H1 (cell line): Measurements from ENCODE around the gene SLC7A7. TPM values are rescaled to one million over a fixed set of nuclear protein-coding genes. Genes with fewer than 3 reads are reported as not detected.
"Not testable (repeated sequence)": the region's sequence is repeated elsewhere in the genome, so short reads cannot be mapped to it uniquely, and the experiment has no call there.

Experiments used
- CTCF ChIA-PET: fragments of 300-600 bp; sonication (Branson Sonifier 250); formaldehyde crosslinking; loops from one replicate; lab custom pipeline; 2021; ENCODE audit not compliant: partially characterized antibody; lab: Charles Lee
- POLR2A ChIA-PET: fragments of 300-600 bp; sonication (Branson Sonifier 250); formaldehyde crosslinking; loops from one replicate; lab custom pipeline; 2021; ENCODE audit warnings: inconsistent platforms; ENCODE audit not compliant: partially characterized antibody; lab: Charles Lee
- DNase-seq, 2 experiments: peaks; one replicate each; pipeline versions ENCODE4 v3.0.0 to v3.0.0-alpha.2; 2010 to 2022; ENCODE audit warnings: low spot score in 2 of 2, low read depth in 1 of 2, mixed read lengths in 1 of 2
- FAIRE-seq: peaks from 2 replicates; lab custom pipeline; 2011; peaks lifted over from hg19 to GRCh38; lab: Jason Lieb, UNC
- H2AFZ ChIP-seq: 2 replicates; pipeline ENCODE4 v1.8.1; 2012; ENCODE audit warnings: low read length, inconsistent platforms
- H2AK5ac ChIP-seq: 2 replicates; pipeline ENCODE4 v1.6.1; 2013; ENCODE audit warnings: low read depth, low read length
- H2BK120ac ChIP-seq: replicated peaks from 2 replicates; pipeline ENCODE3; 2013; ENCODE audit warnings: low read depth, low read length, inconsistent platforms
- H2BK12ac ChIP-seq: 2 replicates; pipeline ENCODE4 v1.6.1; 2013; ENCODE audit warnings: low read depth, low read length
- H2BK15ac ChIP-seq: 2 replicates; pipeline ENCODE4 v1.6.1; 2013; ENCODE audit warnings: low read length
- H2BK20ac ChIP-seq: 2 replicates; pipeline ENCODE4 v1.6.1; 2013; ENCODE audit warnings: low read length
- H2BK5ac ChIP-seq: 2 replicates; pipeline ENCODE4 v1.6.1; 2013; ENCODE audit warnings: low read depth, low read length
- H3K14ac ChIP-seq: 2 replicates; pipeline ENCODE4 v1.6.1; 2013; ENCODE audit warnings: inconsistent platforms; ENCODE audit not compliant: insufficient read length
- H3K18ac ChIP-seq: 2 replicates; pipeline ENCODE4 v1.6.1; 2013; ENCODE audit warnings: low read length; ENCODE audit errors: extremely low read depth
- H3K23ac ChIP-seq: 2 replicates; pipeline ENCODE4 v1.6.1; 2013; ENCODE audit warnings: inconsistent platforms; ENCODE audit not compliant: insufficient read length
- H3K23me2 ChIP-seq: 2 replicates; pipeline ENCODE4 v1.6.1; 2013; ENCODE audit warnings: low read depth, low read length
- H3K27ac ChIP-seq: 2 replicates; pipeline ENCODE4 v1.6.1; 2011; ENCODE audit warnings: low read depth, low read length, inconsistent platforms
- H3K27me3 ChIP-seq, 4 experiments: replicated peaks in 1 of 4; 1 replicate in 1 of 4; 2 replicates in 3 of 4; pipeline versions ENCODE4 v1.6.1 to v1.8.1; 2011 to 2013; ENCODE audit warnings: low read length in 3 of 4, mild to moderate bottlenecking in 3 of 4, inconsistent platforms in 2 of 4, mixed read lengths in 2 of 4, moderate library complexity in 1 of 4; ENCODE audit not compliant: control insufficient read depth in 3 of 4, insufficient read depth in 3 of 4; ENCODE audit errors: extremely low read depth in 1 of 4
- H3K36me3 ChIP-seq, 4 experiments: 2 replicates each; pipeline versions ENCODE4 v1.6.1 to v1.8.1; 2011 to 2013; ENCODE audit warnings: mild to moderate bottlenecking in 4 of 4, low read length in 3 of 4, moderate library complexity in 2 of 4, control low read depth in 1 of 4, inconsistent platforms in 1 of 4; ENCODE audit not compliant: insufficient read depth in 4 of 4, control insufficient read depth in 2 of 4
- H3K4ac ChIP-seq: replicated peaks from 2 replicates; pipeline ENCODE3; 2013; ENCODE audit warnings: low read length, low read depth, mixed read lengths, inconsistent platforms; ENCODE audit not compliant: insufficient read length
- H3K4me1 ChIP-seq, 4 experiments: replicated peaks in 1 of 4; 1 replicate in 1 of 4; 2 replicates in 3 of 4; pipeline versions ENCODE4 v1.6.1 to v1.8.1; 2011 to 2013; ENCODE audit warnings: low read length in 3 of 4, inconsistent platforms in 2 of 4, mixed read lengths in 1 of 4; ENCODE audit not compliant: insufficient read depth in 4 of 4, control insufficient read depth in 3 of 4
- H3K4me2 ChIP-seq, 2 experiments: 2 replicates each; pipeline versions ENCODE4 v1.6.1 to v1.8.1; 2011 to 2013; ENCODE audit warnings: low read depth in 2 of 2, low read length in 2 of 2, control low read depth in 1 of 2, inconsistent platforms in 1 of 2, mild to moderate bottlenecking in 1 of 2; ENCODE audit not compliant: insufficient read depth in 1 of 2
- H3K4me3 ChIP-seq, 4 experiments: fragments of 200-600, 300-600 bp in 1 of 4; sonication (generic), shearing (Covaris generic), sonication (Bioruptor Twin) in 1 of 4; 2 replicates each; pipeline versions ENCODE4 v1.5.1 to v1.8.1; 2011 to 2016; ENCODE audit warnings: low read length in 4 of 4, low read depth in 3 of 4, control low read depth in 2 of 4, inconsistent platforms in 2 of 4, mild to moderate bottlenecking in 2 of 4, mixed read lengths in 1 of 4, moderate library complexity in 1 of 4; ENCODE audit not compliant: insufficient read depth in 2 of 4; ENCODE audit errors: extremely low read depth in 1 of 4
- H3K56ac ChIP-seq: replicated peaks from 2 replicates; pipeline ENCODE3; 2013; ENCODE audit warnings: low read depth, mild to moderate bottlenecking, mixed read lengths, low read length, inconsistent platforms; ENCODE audit not compliant: insufficient read length
- H3K79me1 ChIP-seq: 2 replicates; pipeline ENCODE4 v1.6.1; 2013; ENCODE audit warnings: low read depth, low read length, control low read depth
- H3K79me2 ChIP-seq, 2 experiments: 2 replicates each; pipeline versions ENCODE4 v1.6.1 to v1.8.1; 2012 to 2013; ENCODE audit warnings: low read length in 2 of 2, mild to moderate bottlenecking in 2 of 2, inconsistent platforms in 1 of 2; ENCODE audit not compliant: insufficient read depth in 2 of 2, control insufficient read depth in 1 of 2
- H3K9ac ChIP-seq, 4 experiments: replicated peaks in 1 of 4; 1 replicate in 1 of 4; 2 replicates in 3 of 4; pipeline versions ENCODE4 v1.6.1 to v1.8.1; 2011 to 2013; ENCODE audit warnings: low read depth in 3 of 4, low read length in 3 of 4, control low read depth in 2 of 4, mild to moderate bottlenecking in 2 of 4, moderate library complexity in 2 of 4, inconsistent platforms in 1 of 4; ENCODE audit errors: extremely low read depth in 1 of 4
- H3K9me3 ChIP-seq, 2 experiments: 2 replicates each; pipeline versions ENCODE4 v1.6.1 to v1.8.1; 2012 to 2013; ENCODE audit warnings: mild to moderate bottlenecking in 2 of 2, moderate library complexity in 2 of 2, control low read depth in 1 of 2, inconsistent platforms in 1 of 2, low read depth in 1 of 2, low read length in 1 of 2, mixed read lengths in 1 of 2; ENCODE audit not compliant: insufficient read depth in 2 of 2
- H4K20me1 ChIP-seq, 2 experiments: replicated peaks in 1 of 2; 2 replicates each; pipeline versions ENCODE3 to v1.8.1; 2011 to 2013; ENCODE audit warnings: inconsistent platforms in 2 of 2, low read length in 2 of 2, mild to moderate bottlenecking in 1 of 2; ENCODE audit not compliant: insufficient read depth in 2 of 2, control insufficient read depth in 1 of 2
- H4K5ac ChIP-seq: 2 replicates; pipeline ENCODE4 v1.6.1; 2013; ENCODE audit warnings: low read length, low read depth, mixed read lengths, inconsistent platforms; ENCODE audit not compliant: insufficient read length
- H4K8ac ChIP-seq: 2 replicates; pipeline ENCODE4 v1.8.0; 2013; ENCODE audit warnings: mild to moderate bottlenecking, moderate library complexity, low read length, inconsistent platforms; ENCODE audit not compliant: insufficient read depth; ENCODE audit errors: extremely low read depth
- H4K91ac ChIP-seq: replicated peaks from 2 replicates; pipeline ENCODE3; 2013; ENCODE audit warnings: low read length, mixed read lengths, inconsistent platforms; ENCODE audit not compliant: insufficient read length
- WGBS, 2 experiments: shearing (Covaris generic) in 1 of 2; methylation state at CpG; one replicate each; pipeline versions ENCODE4 v1.1.6 to v1.1.7; 2013 to 2015; ENCODE audit warnings: low lambda C conversion rate in 2 of 2, mixed read lengths in 2 of 2, inconsistent platforms in 1 of 2, low coverage in 1 of 2, missing lambda C conversion rate in 1 of 2; ENCODE audit not compliant: insufficient replicate concordance in 2 of 2, insufficient coverage in 1 of 2, insufficient read length in 1 of 2; ENCODE audit errors: extremely low coverage in 1 of 2, missing lambda C conversion rate in 1 of 2; 5-methylcytosine and 5-hydroxymethylcytosine counted together
- polyA plus RNA-seq, 7 experiments: library from polyadenylated mRNA; depleted of rRNA in 3 of 7; stranded (reverse) in 5 of 7; unstranded in 2 of 7; fragments of >200 nt in 5 of 7; fragments of 200-250 nt in 2 of 7; gene quantifications; 1 replicate in 5 of 7; 2 replicates in 1 of 7; 4 replicates in 1 of 7; pipeline versions ENCODE4 v1.2.1 to v1.2.3, GENCODE V29; 2011 to 2013; ENCODE audit warnings: missing spikeins in 2 of 7, mixed read lengths in 2 of 7
- total RNA-seq: library from RNA; stranded (reverse); fragmentation: NEBNext Ultra II Directional; extraction: Animal tissue kit (Norgen Biotek cat#: 25700); gene quantifications from 2 replicates; pipeline ENCODE4 v1.2.1, GENCODE V29; 2021

Gene SLC7A7
- total and polyA plus RNA-seq, 2 of the 8 experiments (the other 6 are each of a cell fraction or from before 2014, with no cell fraction given), result 5.8 to 14.9 TPM

DNA sequence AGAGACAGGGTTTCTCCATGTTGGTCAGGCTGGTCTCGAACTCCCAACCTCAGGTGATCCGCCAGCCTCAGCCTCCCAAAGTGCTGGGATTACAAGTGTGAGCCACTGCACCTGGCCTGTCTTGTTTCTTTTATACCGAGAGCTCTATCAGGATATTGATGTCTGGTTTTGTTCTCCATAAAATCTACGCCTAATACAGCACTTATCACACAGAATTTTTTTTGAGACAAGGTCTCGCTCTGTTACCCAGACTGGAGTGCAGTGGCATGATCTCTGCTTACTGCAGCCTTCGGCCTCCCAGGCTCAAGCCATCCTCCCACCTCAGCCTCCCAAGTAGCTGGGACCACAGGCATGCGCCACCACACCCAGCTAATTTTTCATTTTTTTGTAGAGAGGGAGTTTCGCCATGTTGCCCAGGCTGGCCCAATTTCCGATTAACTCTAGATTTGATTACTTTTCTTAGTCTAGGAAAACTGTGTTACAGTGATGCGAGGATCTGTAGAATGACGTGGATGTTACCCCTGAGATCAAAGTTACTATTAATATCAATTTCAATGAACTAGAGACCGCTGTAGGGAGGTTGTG, 13.9 kb upstream of the SLC7A7 start:
- not testable (repeated sequence) for H3K4ac ChIP-seq, H3K18ac ChIP-seq, H3K27me3 ChIP-seq, H3K9me3 ChIP-seq, H2BK20ac ChIP-seq, H2BK15ac ChIP-seq, FAIRE-seq, H4K91ac ChIP-seq, H2BK120ac ChIP-seq, H3K4me1 ChIP-seq, H3K23me2 ChIP-seq, H3K56ac ChIP-seq, H3K23ac ChIP-seq, H3K14ac ChIP-seq, H2AK5ac ChIP-seq, H3K79me1 ChIP-seq, H4K5ac ChIP-seq, H4K20me1 ChIP-seq, DNase-seq
- CTCF ChIA-PET, result interaction anchor here (1.0 to 53.1 kb wide), 5 partner anchors 9 to 101 kb away, joined by 3 to 1562 read pairs (median 5); partner anchors contain the start of genes LRP10, MMP14 and REM2
- H3K36me3 ChIP-seq, result peaks cover 3 to 16% (median 9%) of the 10 kb centered on the region in 4 experiments; a peak in 7 of 8 replicates
- WGBS, 2 experiments, result 86% methylated on average over 12 of the region's 12 CpGs; no CpG with 5 or more reads in 1 of the 2 experiments
- H2AFZ ChIP-seq, result peak overlapping the region; percentile 69
- H3K4me2 ChIP-seq, result peak overlapping the region; percentile 39 to 65
- peak overlapping the region in 2 of 4 experiments; percentile 69 to 75; a peak in 3 of 7 replicates for H3K9ac ChIP-seq
- peak overlapping the region; percentile 37; the same call in 1 of the 2 replicates for H2BK5ac ChIP-seq
- peak overlapping the region; percentile 81; the same call in 1 of the 2 replicates for H4K8ac ChIP-seq
- POLR2A ChIA-PET, result interaction anchor here (0.6 to 16.3 kb wide), 5 partner anchors 8 to 90 kb away, joined by 3 to 203 read pairs (median 9); partner anchors contain the start of gene MMP14
- peak overlapping the region; percentile 20; the same call in 1 of the 2 replicates for H2BK12ac ChIP-seq
- H3K27ac ChIP-seq, result 0 out of 2 replicates have a peak overlapping the region, but pooled peaks have one; percentile 25
- H3K4me3 ChIP-seq, result peak overlapping the region in 3 of 4 experiments; percentile 87 to 89 (median 88); a peak in 6 of 8 replicates
- H3K79me2 ChIP-seq, result peaks cover 0 to 12% of the 10 kb centered on the region in 2 experiments; a peak in 3 of 4 replicates
